GM13977 (cell line): ENCODE measurements around the gene CALML3.
"Not testable (repeated sequence)": the region's sequence is repeated elsewhere in the genome, so short reads cannot be mapped to it uniquely, and the experiment has no call there.

Experiments used
- DNase-seq: peaks from one replicate; pipeline ENCODE4 v3.0.0; 2012; ENCODE audit warnings: low spot score
- CTCF ChIP-seq: IDR thresholded peaks from 2 replicates; pipeline ENCODE4 v1.5.1; 2012; ENCODE audit warnings: mild to moderate bottlenecking, control low read depth; ENCODE audit not compliant: insufficient read depth; ENCODE audit errors: extremely low read depth, missing control alignments
- in situ Hi-C: fragments of 300-500 bp; cut with MboI; formaldehyde crosslinking; loops from one replicate; pipeline ENCODE4 v1.12.0; 2022; ENCODE audit warnings: low sequenced_read_pairs, low pct_unique_long_range_greater_than_20kb, mixed read lengths, inconsistent platforms; ENCODE audit not compliant: unreplicated experiment

Gene CALML3

GRCh38 chr10:5557040-5557721, 32.4 kb downstream of the CALML3 start:
- no peak for DNase-seq
- TF ChIP-seq CTCF, result no peak
- in situ Hi-C loops, result no loop called here

DNA sequence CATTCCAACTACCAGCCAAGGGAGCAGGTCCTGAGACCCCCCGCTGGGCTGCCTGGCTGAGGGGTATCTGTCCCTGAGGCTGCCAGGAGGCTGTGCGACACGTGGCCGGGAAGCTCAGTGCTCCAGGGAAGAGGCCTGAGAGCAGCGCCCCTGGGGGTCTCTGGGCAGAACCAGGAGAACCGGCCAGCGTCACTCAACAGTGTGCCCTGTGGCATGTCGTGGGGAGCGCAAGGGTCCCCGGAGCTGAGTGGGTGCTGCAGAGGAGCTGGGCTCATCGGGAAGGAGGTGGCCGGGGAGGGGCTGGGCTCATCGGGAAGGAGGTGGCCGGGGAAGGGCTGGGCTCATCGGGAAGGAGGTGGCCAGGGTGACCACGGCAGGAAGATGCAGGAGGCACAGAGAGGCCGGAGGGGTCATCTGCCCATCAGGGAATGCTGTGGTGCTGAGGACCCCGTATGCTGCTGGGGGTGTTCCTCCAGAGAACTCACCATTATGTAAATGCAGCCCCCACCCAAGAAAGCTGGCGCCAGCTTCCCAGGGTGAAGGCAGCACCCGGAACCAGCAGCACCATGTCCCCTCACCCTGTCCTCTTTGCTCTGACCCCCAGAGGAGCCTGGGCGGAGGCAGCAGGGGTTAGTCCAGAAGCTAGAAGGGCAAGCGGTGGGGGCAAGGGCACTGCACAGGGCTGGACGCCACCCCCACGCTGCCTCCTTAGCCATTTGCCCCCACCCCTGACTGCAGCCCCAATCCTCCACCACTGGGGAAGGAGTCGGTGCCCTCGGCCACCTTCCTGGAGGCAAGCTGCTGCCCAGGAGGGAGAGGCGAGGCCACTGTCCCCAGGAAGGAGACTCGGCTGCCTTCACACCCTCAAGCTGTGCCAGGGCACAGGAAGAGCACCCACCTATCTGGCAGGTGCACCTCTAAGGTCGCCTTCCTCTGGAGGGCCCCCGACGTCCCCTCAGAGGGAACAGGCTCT, 33.3 kb downstream of the CALML3 start:
- no peak for DNase-seq
- no peak for TF ChIP-seq CTCF
- in situ Hi-C loops, result no loop called here

DNA sequence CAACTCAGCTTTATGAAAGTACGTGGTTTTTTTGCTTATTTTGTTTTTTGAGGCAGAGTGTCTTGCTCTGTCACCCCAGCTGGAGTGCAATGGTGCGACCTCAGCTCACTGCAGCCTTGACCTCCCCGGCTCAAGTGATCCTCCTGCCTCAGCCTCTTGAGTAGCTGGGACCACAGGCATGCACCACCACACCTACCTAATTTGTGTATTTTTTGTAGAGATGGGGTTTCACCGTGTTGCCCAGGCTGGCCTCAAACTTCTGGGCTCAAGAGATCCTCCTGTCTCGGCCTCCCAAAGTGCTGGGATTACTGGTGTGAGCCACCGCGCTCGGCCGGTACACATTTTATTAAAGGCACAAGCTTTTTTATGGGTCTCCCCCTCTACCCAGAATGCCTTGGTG, 34.3 kb downstream of the CALML3 start:
- in situ Hi-C loops, result not testable (repeated sequence)

GRCh38 chr10:5559642-5560141, 34.9 kb downstream of the CALML3 start:
- in situ Hi-C loops, result no loop called here
- no peak for DNase-seq
- TF ChIP-seq CTCF, result no peak

More for the DNA sequence above, 34.3 kb downstream of the CALML3 start:
- not testable (repeated sequence) for DNase-seq

GRCh38 chr10:5560142-5560816, 35.5 kb downstream of the CALML3 start:
- DNase-seq, result no peak
- in situ Hi-C loops, result no loop called here
- no peak for TF ChIP-seq CTCF

DNA sequence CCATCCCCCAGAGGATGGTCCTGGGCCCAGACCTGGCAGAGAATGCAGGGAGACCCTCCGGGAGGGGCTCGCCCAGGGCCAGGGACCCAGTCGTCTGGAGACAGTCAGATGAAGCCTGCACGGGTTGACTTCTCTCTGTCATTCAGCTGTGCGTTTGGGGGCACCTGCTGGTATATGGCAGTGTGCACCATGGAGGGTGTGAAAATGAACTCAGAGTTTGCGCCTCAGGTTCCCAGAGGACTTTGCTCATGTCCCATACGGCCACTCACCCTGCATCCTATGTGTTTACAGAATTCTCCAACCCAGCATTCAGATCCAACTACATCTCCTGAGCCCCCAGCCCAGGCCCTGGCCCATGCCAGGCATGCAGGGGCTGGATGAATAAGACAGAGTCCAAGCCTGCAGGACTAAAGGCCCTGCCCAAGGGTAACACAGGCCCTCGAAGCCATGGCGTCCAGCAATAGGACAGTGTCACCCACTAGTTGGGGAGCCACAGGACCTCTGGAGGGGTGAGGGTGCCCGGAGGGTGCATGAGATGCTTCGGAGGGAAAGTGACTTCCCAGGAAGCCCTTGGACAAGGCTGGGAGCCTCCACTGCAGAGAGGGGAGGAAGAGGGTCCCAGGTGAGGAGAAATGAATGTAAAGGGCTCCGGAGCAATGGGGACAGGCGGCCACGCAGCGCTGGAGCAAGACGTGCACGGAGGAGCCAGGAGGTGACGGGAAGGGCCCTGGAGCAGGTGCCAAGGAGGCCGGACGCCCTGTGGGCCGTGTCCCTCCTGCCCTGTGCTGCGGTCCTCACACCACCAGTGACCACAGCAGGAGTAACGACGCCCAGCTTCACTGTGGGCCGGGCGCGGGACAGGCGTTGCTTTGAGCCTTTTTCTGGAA, 36.3 kb downstream of the CALML3 start:
- in situ Hi-C loops, result no loop called here
- no peak for TF ChIP-seq CTCF
- DNase-seq, result no peak
